ENCODE data around the gene RALGAPA2. TPM values are rescaled to one million over a fixed set of nuclear protein-coding genes. Genes with fewer than 3 reads are reported as not detected.
"Not testable (repeated sequence)": the region's sequence is repeated elsewhere in the genome, so short reads cannot be mapped to it uniquely, and the experiment has no call there.

The RALGAPA2 gene
- total RNA-seq, 1 experiment from 2014 or later = 1.9 TPM

DNA sequence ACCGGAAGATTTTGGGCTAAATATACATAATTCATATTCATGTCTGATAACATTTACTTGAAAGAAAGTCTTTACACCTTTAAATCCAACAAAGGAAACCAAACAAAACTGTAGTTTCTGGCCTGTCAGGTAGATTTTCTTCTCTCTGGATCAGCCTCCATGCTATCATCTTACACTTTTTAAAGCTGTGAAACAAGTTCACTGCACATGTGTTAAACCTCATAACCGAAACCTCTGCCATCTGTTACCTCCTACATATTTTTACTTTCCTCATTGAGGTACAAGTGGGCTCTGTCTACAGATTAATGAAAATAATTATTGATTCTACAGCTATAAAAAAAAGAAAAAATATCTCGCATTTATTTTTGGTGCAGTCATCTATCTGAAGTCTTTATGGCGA, 149.9 kb downstream of the RALGAPA2 start:
- in situ Hi-C loops (cut with HindIII; ENCODE audit: low pct_unique_long_range_greater_than_20kb, low sequenced_read_pairs) = no loop called here
- no peak for DNase-seq (ENCODE audit: low read depth)

DNA sequence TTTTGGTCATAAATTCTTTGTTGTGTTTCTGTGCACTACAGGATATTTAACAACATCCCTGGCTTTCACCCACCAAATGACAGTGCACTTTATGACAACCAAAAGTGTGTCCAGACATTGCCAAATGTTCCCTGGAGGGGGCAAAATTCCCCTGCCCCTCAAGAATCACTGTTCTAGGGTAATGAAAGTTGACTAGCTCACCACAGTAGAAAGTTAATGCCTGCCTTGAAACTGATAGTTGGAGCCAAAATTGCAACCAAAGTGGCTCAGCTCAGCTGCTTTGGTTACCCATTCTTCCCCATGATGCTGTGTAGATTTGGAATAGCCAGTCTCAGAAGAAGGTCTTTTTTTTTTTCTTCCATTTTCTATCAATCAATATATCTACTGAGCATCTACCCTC, 150.6 kb downstream of the RALGAPA2 start:
- in situ Hi-C loops (cut with HindIII; ENCODE audit: low pct_unique_long_range_greater_than_20kb, low sequenced_read_pairs) = no loop called here
- no peak for DNase-seq (ENCODE audit: low read depth)

DNA sequence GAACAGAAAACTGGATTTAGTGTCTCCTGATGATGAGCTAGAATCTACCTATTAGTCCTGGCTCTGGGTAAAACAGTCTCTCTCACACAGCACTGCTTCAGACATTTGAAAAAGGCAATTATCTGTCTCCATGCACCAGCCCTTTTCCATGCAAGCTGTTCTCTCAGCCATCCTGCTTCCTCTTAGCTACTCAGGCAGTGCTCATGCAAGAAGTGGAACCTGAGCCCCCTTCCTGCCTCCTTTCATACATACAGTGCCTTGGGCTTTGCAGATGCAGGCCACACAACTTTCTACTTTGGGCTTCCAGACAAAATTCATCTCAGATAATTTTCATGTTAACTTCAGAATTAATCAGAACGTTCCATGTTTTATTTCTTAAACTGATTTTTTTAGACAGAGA, 151.3 kb downstream of the RALGAPA2 start:
- in situ Hi-C loops (cut with HindIII; ENCODE audit: low pct_unique_long_range_greater_than_20kb, low sequenced_read_pairs) = no loop called here
- no peak for DNase-seq (ENCODE audit: low read depth)

DNA sequence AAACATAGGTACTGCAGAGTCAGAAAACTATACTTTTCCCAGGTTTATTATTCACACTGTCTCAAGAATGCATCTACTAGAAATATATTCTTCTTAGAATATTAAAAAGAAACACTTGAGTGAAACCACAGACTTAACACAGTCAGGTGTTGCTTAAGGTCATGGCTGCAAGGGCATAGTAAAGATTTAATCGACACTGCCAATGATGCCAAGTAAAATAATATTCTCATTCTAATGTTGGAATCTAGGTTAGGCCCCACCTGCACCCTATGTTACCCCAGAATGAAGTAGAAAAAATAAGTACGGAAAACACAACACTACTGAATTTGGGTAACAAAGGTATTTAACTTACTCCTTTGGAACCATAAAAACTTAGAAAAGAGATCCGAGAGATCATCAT, 155.0 kb downstream of the RALGAPA2 start:
- DNase-seq (ENCODE audit: low read depth) = no peak
- in situ Hi-C loops (cut with HindIII; ENCODE audit: low pct_unique_long_range_greater_than_20kb, low sequenced_read_pairs) = no loop called here

DNA sequence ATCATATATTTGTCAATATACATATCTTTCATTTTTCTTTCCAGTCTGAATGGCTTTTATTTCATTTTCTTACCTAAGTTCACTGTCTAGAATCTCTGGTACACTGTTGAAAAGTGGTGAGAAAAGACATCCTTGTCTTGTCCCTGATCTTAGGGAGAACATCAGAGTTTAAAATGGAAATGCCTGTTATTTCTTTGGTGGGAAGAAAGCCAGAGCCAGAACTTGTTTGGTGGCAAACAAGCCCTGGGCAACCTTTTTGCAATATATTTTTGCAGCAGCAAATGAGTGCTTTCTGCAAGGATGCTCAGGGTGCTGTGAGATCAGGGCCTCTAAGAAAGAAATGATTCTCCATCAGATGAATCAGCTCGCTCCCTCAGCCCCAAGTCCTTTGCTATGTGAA, 156.6 kb downstream of the RALGAPA2 start:
- DNase-seq (ENCODE audit: low read depth) = no peak
- in situ Hi-C loops (cut with HindIII; ENCODE audit: low pct_unique_long_range_greater_than_20kb, low sequenced_read_pairs) = no loop called here

DNA sequence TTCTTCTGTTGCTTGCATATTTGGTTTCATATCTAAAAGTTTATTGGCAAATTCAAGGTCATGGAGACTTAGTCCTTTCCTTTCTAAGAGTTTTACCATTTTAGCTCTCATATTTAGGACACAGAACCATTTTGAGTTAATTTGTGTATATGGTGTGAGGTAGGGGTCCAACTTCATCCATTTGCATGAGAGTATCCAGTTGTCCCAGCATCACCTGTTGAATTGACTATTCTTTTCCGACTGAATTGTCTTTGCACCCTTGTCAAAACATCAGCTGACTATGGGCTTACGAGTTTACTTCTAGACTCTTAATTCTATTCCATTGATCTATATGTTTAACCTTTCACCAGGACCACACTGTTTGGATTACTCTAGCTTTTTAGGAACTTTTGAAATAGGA, 157.5 kb downstream of the RALGAPA2 start:
- in situ Hi-C loops (cut with HindIII; ENCODE audit: low pct_unique_long_range_greater_than_20kb, low sequenced_read_pairs) = no loop called here
- DNase-seq (ENCODE audit: low read depth) = no peak

DNA sequence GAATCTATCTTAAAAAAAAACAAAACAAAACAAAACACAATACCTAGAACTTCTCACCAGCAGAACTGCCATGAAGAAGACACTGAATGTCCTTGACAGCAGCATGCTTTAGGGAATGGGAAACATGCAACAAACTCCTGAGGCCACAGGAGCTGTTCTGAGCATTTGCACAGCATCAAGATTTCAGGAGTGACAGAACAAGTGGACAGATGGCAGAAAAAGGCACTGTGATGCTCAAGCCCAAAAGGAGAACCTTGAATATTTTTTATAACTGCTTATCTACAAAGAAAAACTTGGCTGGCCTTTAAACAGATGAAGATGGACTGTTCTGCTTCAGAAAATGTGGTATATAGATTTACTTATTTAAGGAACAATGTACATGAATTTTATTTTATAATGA, 158.9 kb downstream of the RALGAPA2 start:
- no peak for DNase-seq (ENCODE audit: low read depth)
- in situ Hi-C loops (cut with HindIII; ENCODE audit: low pct_unique_long_range_greater_than_20kb, low sequenced_read_pairs) = no loop called here

DNA sequence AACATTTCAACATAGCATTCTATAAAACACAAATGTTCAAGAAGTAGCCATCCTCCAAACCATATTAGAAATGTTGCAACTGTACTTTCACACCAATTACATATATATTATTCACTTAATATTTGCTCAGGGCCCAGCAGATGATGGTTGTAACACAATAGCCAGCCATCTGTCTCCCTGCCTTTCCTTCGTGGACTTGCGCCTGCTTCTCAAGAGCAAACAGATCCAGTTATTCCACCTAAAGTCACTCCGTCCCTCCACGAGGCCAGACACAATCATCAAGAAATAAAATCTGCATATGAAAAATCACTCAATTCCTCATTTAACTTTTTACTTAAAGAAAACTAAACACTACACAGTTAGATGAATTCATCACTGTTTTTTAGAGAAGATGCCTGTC, 160.4 kb downstream of the RALGAPA2 start:
- in situ Hi-C loops (cut with HindIII; ENCODE audit: low pct_unique_long_range_greater_than_20kb, low sequenced_read_pairs) = no loop called here

DNA sequence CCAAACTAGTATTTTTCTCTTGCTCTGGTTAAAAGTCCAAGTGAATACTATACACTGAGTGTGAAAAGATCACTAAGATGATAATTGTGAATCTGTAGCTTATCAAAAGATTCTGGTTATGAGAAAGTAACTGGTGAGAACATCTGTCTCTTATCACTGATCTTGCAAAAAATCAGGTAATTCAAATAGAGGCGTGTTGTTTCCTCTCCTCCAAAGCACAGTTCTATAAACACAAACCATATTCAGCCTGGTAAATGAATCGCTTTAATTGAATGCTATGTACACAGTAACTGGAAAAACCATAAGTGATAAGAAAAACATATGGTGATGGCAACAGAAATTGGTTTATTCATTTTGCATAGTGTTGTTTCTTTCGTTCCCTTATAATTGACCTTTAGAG, 161.0 kb downstream of the RALGAPA2 start:
- in situ Hi-C loops (cut with HindIII; ENCODE audit: low pct_unique_long_range_greater_than_20kb, low sequenced_read_pairs) = no loop called here
- DNase-seq (ENCODE audit: low read depth) = no peak

More for the DNA sequence above, 160.4 kb downstream of the RALGAPA2 start:
- no peak for DNase-seq (ENCODE audit: low read depth)

DNA sequence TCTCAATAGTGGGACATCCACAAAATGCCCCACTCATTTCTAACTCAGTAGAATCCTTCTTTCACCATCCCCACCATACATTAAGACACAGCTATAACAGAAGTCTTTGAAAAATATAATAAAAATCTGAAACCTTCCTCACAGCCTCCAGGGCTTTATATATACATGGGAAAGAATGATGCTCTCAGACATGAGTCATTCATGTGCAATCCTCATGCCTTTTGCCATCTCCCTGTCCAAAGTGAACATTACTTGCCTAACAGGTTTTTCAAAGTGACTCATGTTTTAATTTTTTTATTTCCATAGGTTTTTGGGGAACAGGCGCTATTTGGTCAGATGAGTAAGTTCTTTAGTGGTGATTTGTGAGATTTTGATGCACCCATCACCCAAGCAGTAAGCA, 162.7 kb downstream of the RALGAPA2 start:
- in situ Hi-C loops (cut with HindIII; ENCODE audit: low pct_unique_long_range_greater_than_20kb, low sequenced_read_pairs) = no loop called here
- no peak for DNase-seq (ENCODE audit: low read depth)

DNA sequence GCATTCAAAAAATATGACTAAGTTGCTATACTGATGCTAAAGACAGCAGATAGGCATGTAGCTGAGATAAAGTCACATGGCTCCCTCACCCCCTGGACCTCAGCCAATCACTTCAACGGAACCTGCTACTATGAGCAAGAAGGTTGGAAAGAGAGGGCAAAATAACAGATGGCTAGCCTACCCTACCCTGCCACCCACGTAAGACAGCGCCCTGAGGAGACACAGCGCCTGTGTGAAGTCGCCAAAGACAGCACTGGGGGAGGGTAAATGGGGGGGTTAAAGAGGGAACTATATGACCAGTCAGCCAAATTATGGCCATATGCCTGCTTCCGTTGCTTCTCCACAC, 163.2 kb downstream of the RALGAPA2 start:
- no peak for DNase-seq (ENCODE audit: low read depth)
- in situ Hi-C loops (cut with HindIII; ENCODE audit: low pct_unique_long_range_greater_than_20kb, low sequenced_read_pairs) = no loop called here

DNA sequence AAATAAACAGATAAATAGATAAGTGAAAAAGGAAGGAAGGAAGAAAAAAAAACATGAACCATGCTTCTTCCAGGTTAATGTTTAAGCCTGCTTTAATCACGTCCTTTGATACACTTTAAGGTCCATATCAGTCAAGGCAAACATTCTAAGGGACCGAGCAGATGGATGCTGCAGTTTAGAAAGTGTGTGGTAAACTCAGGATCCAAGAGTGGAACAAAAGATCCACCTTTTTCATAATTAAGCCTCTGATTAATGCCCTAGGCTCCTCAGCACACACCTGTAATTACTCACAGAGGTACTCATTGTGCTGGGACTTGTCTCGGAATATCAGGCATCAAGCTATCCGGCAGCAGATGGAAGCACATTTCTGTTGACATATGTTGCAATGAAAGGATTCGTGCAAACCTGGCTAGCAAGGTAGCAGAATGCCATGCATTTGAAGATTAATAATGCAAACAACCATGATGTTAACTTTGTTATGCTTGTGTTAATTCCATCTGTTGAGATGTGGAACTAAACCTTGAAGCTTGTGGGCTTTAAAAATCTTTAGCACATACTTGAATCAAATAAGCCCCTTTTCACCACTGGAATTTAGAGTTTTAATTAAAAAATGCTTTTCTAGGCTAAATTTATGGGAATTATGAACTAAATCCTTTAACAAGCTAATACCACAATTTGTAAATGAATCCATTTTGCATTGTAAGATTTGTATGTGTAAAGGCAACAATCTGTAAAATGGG, 163.7 kb downstream of the RALGAPA2 start:
- no peak for DNase-seq (ENCODE audit: low read depth)
- in situ Hi-C loops (cut with HindIII; ENCODE audit: low pct_unique_long_range_greater_than_20kb, low sequenced_read_pairs) = no loop called here

DNA sequence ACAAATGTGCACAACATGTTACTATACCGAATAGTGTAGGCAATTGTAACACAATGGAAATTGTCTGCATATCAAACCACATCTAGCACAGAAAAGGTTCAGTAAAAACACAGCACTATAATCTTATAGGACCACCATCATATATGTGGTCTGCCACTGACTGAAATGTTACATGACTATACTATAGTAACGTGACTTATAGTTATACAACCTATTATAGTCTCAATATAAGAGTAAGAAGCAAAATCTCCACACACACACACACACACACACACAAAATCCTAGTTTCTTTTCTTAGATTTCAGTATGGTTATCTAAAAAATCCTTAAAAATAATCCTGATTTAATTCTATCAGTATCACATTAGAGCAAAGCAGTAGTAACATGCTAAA, 164.6 kb downstream of the RALGAPA2 start:
- no peak for DNase-seq (ENCODE audit: low read depth)
- in situ Hi-C loops (cut with HindIII; ENCODE audit: low pct_unique_long_range_greater_than_20kb, low sequenced_read_pairs) = no loop called here

DNA sequence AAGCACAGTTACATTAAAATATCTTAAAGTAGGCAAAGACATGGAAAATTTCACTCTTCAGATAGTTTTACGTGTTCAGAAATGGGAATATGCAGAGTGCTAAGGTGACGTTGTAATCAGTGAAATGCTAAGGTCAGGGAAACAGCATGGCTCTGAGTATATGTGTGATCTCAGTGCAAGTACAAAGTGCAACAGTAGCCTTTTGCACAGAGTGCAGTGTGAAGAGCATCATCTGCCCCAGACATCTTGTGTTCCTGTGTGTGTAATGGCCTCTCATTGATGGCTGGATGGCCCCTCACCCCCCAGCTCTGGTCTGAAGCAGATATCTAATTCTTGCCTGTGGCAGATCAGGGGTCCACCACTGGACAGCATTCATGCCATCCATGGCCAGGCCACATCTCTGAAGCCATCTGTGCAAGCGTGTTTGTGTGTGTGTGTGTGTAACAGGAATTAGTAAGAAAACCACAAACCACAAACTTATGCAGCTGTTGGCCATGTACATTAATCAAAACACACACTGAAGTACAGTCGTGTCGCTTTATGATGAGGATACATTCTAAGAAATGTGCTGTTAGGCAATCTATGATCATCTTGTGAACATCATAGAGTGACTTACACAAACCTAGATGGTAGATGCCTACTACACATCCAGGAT, 165.1 kb downstream of the RALGAPA2 start:
- in situ Hi-C loops (cut with HindIII; ENCODE audit: low pct_unique_long_range_greater_than_20kb, low sequenced_read_pairs) = no loop called here
- no peak for DNase-seq (ENCODE audit: low read depth)

DNA sequence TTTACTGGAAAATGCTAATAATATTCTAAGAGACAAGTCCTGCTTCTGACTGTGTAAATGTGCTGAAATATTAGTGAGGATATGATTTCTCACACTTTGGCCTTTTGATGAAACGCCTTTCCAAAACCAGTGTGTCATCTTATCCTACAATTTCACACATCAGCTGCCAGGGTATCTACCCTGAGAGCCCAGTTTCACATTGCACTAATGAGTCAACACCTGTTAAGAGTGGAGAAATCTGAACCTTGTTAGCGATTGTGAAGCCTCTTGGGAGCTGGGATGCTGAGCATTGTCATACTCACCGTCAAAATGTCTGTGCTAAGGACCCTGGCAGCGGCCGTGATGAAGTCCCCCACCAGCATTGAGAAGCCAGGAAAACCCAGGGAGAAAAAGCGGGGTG, 166.0 kb downstream of the RALGAPA2 start:
- in situ Hi-C loops (cut with HindIII; ENCODE audit: low pct_unique_long_range_greater_than_20kb, low sequenced_read_pairs) = no loop called here
- no peak for DNase-seq (ENCODE audit: low read depth)

DNA sequence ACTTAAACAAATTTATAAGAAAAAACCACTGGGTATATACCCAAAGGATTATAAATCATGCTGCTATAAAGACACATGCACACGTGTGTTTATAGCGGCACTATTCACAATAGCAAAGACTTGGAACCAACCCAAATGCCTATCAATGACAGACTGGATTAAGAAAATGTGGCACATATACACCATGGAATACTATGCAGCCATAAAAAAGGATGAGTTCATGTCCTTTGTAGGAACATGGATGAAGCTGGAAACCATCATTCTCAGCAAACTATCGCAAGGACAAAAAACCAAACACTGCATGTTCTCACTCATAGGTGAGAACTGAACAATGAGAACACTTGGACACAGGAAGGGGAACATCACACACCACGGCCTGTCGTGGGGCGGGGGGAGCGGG, 169.1 kb downstream of the RALGAPA2 start:
- in situ Hi-C loops (cut with HindIII; ENCODE audit: low pct_unique_long_range_greater_than_20kb, low sequenced_read_pairs); DNase-seq (ENCODE audit: low read depth): not testable (repeated sequence)

DNA sequence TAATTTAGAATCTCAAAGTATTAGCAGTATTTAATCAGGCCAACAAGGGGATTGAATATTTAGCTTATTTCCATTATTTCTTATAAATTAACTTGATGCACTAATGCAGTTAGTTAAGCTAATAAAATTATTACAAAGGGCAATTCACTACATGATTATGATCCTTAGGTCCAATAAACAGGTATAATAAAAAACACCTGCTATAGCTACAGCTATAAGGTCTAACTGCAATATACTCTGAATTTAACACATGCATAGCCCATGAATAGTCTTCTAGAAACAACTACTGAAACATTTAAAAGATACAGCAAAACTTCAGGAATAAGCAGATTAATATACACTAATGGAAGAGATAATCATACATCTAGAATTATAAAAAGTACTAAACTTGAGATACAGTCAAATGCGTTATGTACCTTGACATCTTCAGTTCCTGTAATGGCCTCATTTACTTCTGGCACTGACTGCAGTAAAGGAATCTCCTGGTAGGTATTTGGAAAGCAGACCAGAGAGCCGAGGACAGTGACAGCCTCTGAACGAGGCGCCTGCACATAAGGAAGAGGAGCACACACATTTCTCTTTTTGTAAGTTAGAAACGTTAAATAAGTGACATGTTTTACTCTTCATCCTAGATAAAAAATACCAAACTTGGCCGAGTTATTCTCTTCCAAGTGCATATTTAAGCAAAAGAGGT, 176.1 kb downstream of the RALGAPA2 start:
- DNase-seq (ENCODE audit: low read depth) = no peak
- in situ Hi-C loops (cut with HindIII; ENCODE audit: low pct_unique_long_range_greater_than_20kb, low sequenced_read_pairs) = no loop called here

DNA sequence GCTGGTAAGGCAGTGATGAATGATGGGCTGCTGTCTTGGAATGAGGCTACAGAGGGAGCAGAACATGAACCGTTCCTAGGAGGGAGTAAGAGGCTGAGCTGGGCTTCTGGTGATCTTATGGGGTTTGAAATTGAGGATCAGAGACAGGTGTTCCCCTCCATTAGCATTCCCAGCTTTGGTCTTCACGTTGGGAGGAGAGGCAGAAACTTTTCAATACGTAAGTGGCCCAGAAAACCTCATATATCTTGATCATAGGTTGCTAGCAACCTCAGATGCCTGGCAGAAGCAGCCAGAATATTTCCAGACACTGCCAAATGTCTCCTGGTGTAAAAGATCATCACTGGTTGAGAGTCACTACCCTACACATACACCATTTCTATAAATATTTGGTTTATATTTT, 177.4 kb downstream of the RALGAPA2 start:
- in situ Hi-C loops (cut with HindIII; ENCODE audit: low pct_unique_long_range_greater_than_20kb, low sequenced_read_pairs) = no loop called here
- no peak for DNase-seq (ENCODE audit: low read depth)

DNA sequence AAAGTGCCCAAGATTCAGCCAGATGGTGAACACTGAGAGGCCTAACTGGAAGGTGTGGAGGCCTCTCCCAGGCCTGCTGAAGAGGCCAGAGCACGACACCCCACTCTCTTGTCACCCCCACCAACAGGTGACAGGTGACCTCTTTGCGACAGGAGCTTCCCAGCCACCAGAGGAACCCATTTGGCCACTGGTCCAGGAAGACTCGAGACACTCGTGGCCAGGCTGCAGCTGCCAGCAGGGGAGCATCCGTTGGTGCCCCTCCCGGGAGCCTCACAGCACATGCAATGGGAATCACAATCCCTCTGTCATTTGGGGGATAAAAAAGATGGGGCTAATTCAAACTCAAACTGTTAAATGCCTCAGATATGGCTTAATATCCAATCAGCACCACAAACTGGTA, 181.2 kb downstream of the RALGAPA2 start:
- in situ Hi-C loops (cut with HindIII; ENCODE audit: low pct_unique_long_range_greater_than_20kb, low sequenced_read_pairs) = no loop called here
- DNase-seq (ENCODE audit: low read depth) = no peak

All from Caki2 (cell line).